Measurements from ENCODE around the gene ASRGL1. TPM values are rescaled to one million over a fixed set of nuclear protein-coding genes. Genes with fewer than 3 reads are reported as not detected.
"Not testable (repeated sequence)": the region's sequence is repeated elsewhere in the genome, so short reads cannot be mapped to it uniquely, and the experiment has no call there.

ASRGL1 gene
- total and polyA plus RNA-seq, 2 of the 13 experiments (the other 11 are each of a cell fraction or from before 2014, with no cell fraction given): 50.8 to 97.5 TPM

- H3K27ac ChIP-seq (ENCODE audit: extremely low read length, insufficient read depth, low read length): no peak overlapping the region
- no peak overlapping the region for H2AFZ ChIP-seq (ENCODE audit: low read length)
- H3K9me3 ChIP-seq (ENCODE audit: low read length): no peaks in the 10 kb centered on the region
- no peaks in the 10 kb centered on the region for H3K79me2 ChIP-seq (ENCODE audit: insufficient read depth, low read length)
- intact Hi-C loops (cut with micrococcal nuclease; ENCODE audit: unreplicated experiment): no loop called here
- WGBS (ENCODE audit: low lambda C conversion rate): 96% methylated on average over 6 of the region's 6 CpGs
- H3K9ac ChIP-seq (ENCODE audit: insufficient read depth, low read depth, low read length): no peak overlapping the region
- DNase-seq (ENCODE audit: low spot score) (no peak), FAIRE-seq (no peak), ATAC-seq (no peak)
- in situ Hi-C loops (cut with HindIII; ENCODE audit: extremely low pct_ligation_motif_present, low pct_unique_long_range_greater_than_20kb): no loop called here
- H3K4me3 ChIP-seq (replicated peaks in 1 of 3; ENCODE audit: insufficient read depth in 1 of 3, low read depth in 2 of 3, low read length in 3 of 3): no peak overlapping the region
- peaks cover 6% of the 10 kb centered on the region; the same call in 1 of the 2 replicates for H4K20me1 ChIP-seq (ENCODE audit: insufficient read depth, low read length)
- POLR2A ChIA-PET: no interaction called here
- H3K27me3 ChIP-seq (ENCODE audit: control insufficient read depth in 1 of 2, insufficient read depth in 2 of 2, low read length in 2 of 2): no peaks in the 10 kb centered on the region
- no TSS peak for BruUV-seq (replicated peaks)
- CTCF ChIA-PET (ENCODE audit: low intra/inter-chr PET ratio, low total read pairs): no interaction called here
- TF ChIP-seq U2AF1 (optimal IDR thresholded peaks at IDR 0.05; ENCODE audit: low read depth, low read length): no peak
- H3K4me2 ChIP-seq (ENCODE audit: low read depth, low read length): no peak overlapping the region
- H3K4me1 ChIP-seq (ENCODE audit: insufficient read depth, low read length): peaks cover 25% of the 10 kb centered on the region
- H3K36me3 ChIP-seq (replicated peaks in 1 of 2; ENCODE audit: control insufficient read depth in 1 of 2, insufficient read depth in 2 of 2, low read length in 2 of 2): peaks cover 0 to 1% of the 10 kb centered on the region in 2 experiments; a peak in 2 of 5 replicates
Observed at GRCh38 chr11:62383822-62384221, 46.6 kb downstream of the ASRGL1 start.

GRCh38 chr11:62386083-62386482 lies 48.8 kb downstream of the ASRGL1 start:
- in situ Hi-C loops (cut with HindIII; ENCODE audit: extremely low pct_ligation_motif_present, low pct_unique_long_range_greater_than_20kb): not testable (repeated sequence)

GRCh38 chr11:62387381-62387780 lies 50.1 kb downstream of the ASRGL1 start:
- in situ Hi-C loops (cut with HindIII; ENCODE audit: extremely low pct_ligation_motif_present, low pct_unique_long_range_greater_than_20kb): no loop called here
- DNase-seq (ENCODE audit: low spot score): no peak
- POLR2A ChIA-PET: no interaction called here

More at GRCh38 chr11:62386083-62386482, 48.8 kb downstream of the ASRGL1 start:
- ATAC-seq; H3K9ac ChIP-seq (ENCODE audit: insufficient read depth, low read depth, low read length); H3K79me2 ChIP-seq (ENCODE audit: insufficient read depth, low read length); H3K27ac ChIP-seq (ENCODE audit: extremely low read length, insufficient read depth, low read length); H3K36me3 ChIP-seq (replicated peaks in 1 of 2; ENCODE audit: control insufficient read depth in 1 of 2, insufficient read depth in 2 of 2, low read length in 2 of 2); H4K20me1 ChIP-seq (ENCODE audit: insufficient read depth, low read length); H3K4me3 ChIP-seq (replicated peaks in 1 of 3; ENCODE audit: insufficient read depth in 1 of 3, low read depth in 2 of 3, low read length in 3 of 3); BruUV-seq (replicated peaks); H3K4me2 ChIP-seq (ENCODE audit: low read depth, low read length); CTCF ChIA-PET (ENCODE audit: low intra/inter-chr PET ratio, low total read pairs); FAIRE-seq; intact Hi-C loops (cut with micrococcal nuclease; ENCODE audit: unreplicated experiment); H3K27me3 ChIP-seq (ENCODE audit: control insufficient read depth in 1 of 2, insufficient read depth in 2 of 2, low read length in 2 of 2); POLR2A ChIA-PET; H3K9me3 ChIP-seq (ENCODE audit: low read length); DNase-seq (ENCODE audit: low spot score); H2AFZ ChIP-seq (ENCODE audit: low read length): not testable (repeated sequence)
- WGBS (ENCODE audit: low lambda C conversion rate): 95% methylated on average over 3 of the region's 3 CpGs
- peaks cover 21% of the 10 kb centered on the region for H3K4me1 ChIP-seq (ENCODE audit: insufficient read depth, low read length)

More at GRCh38 chr11:62387381-62387780, 50.1 kb downstream of the ASRGL1 start:
- Histone ChIP-seq H3K36me3 (replicated peaks in 1 of 2; ENCODE audit: control insufficient read depth in 1 of 2, insufficient read depth in 2 of 2, low read length in 2 of 2) (peaks cover 7% of the 10 kb centered on the region in 2 experiments; a peak in 4 of 5 replicates), H3K4me1 (ENCODE audit: insufficient read depth, low read length) (peaks cover 8% of the 10 kb centered on the region), H3K27me3 (ENCODE audit: control insufficient read depth in 1 of 2, insufficient read depth in 2 of 2, low read length in 2 of 2) (no peaks in the 10 kb centered on the region), H3K4me3 (replicated peaks in 1 of 3; ENCODE audit: insufficient read depth in 1 of 3, low read depth in 2 of 3, low read length in 3 of 3) (no peak overlapping the region), H3K27ac (ENCODE audit: extremely low read length, insufficient read depth, low read length) (no peak overlapping the region), H3K9ac (ENCODE audit: insufficient read depth, low read depth, low read length) (no peak overlapping the region), H3K9me3 (ENCODE audit: low read length) (no peaks in the 10 kb centered on the region), H3K79me2 (ENCODE audit: insufficient read depth, low read length) (no peaks in the 10 kb centered on the region), H4K20me1 (ENCODE audit: insufficient read depth, low read length) (no peaks in the 10 kb centered on the region), H2AFZ (ENCODE audit: low read length) (no peak overlapping the region), H3K4me2 (ENCODE audit: low read depth, low read length) (no peak overlapping the region)
- intact Hi-C loops (cut with micrococcal nuclease; ENCODE audit: unreplicated experiment): no loop called here
- TF ChIP-seq ZNF878 (CRISPR knock-in tag; IDR thresholded peaks at IDR 0.05): no peak
- TF ChIP-seq ZBTB44 (CRISPR knock-in tag; IDR thresholded peaks at IDR 0.05): no peak
- FAIRE-seq (no peak), ATAC-seq (no peak)
- 96% methylated on average over 3 of the region's 3 CpGs for WGBS (ENCODE audit: low lambda C conversion rate)
- CTCF ChIA-PET (ENCODE audit: low intra/inter-chr PET ratio, low total read pairs): no interaction called here
- BruUV-seq (replicated peaks): no TSS peak

All from HepG2 (cell line).